SK-N-SH (cell line): Measurements from ENCODE around the gene HHATL.

ENCODE experiments used
- GABPA ChIP-seq: IDR thresholded peaks from 2 replicates; pipeline ENCODE4 v1.4.0; 2012; ENCODE audit warnings: low read depth, mild to moderate bottlenecking
- TCF12 ChIP-seq: IDR thresholded peaks from 2 replicates; pipeline ENCODE4 v1.4.0; 2012
- TF ChIP-seq, protein P1 (sequence below): fragments of 200-600 bp; sonication (generic); IDR thresholded peaks from 2 replicates; pipeline ENCODE4 v1.6.1; 2017; ENCODE audit warnings: antibody characterized with exemption, mild to moderate bottlenecking, moderate library complexity
- TF ChIP-seq, protein P2 (sequence below): IDR thresholded peaks from 2 replicates; pipeline ENCODE4 v1.4.0; 2012; ENCODE audit warnings: low read depth, borderline replicate concordance

DNA sequence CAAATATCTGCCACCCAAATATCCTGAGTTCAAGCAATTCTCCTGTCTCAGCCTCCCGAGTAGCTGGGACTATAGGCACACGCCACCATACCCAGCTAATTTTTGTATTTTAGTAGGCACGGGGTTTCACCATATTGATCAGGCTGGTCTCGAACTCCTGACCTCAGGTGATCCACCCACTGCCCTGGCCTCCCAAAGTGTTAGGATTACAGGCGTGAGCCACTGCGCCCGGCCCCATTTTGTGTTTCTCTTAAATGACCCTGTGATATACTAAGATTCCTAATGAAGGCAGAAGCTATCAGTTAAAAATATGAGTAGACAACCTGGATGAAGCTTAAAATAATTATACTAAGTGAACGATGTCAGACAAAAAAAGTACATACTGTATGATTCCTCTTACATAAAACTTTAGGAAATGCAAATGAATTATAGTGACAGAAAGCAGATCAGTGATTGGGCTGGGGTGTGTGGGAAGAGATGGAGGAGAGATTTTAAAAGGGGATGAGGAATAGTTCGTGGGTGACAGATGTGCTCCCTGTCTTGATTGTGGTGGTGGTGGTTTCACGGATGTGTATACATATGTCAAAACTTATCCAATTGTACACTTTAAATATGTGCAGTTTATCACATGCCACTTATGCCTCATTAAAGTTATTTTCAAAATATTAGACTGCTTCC lies 21.1 kb downstream of the HHATL start:
- TF ChIP-seq, protein P1, sequence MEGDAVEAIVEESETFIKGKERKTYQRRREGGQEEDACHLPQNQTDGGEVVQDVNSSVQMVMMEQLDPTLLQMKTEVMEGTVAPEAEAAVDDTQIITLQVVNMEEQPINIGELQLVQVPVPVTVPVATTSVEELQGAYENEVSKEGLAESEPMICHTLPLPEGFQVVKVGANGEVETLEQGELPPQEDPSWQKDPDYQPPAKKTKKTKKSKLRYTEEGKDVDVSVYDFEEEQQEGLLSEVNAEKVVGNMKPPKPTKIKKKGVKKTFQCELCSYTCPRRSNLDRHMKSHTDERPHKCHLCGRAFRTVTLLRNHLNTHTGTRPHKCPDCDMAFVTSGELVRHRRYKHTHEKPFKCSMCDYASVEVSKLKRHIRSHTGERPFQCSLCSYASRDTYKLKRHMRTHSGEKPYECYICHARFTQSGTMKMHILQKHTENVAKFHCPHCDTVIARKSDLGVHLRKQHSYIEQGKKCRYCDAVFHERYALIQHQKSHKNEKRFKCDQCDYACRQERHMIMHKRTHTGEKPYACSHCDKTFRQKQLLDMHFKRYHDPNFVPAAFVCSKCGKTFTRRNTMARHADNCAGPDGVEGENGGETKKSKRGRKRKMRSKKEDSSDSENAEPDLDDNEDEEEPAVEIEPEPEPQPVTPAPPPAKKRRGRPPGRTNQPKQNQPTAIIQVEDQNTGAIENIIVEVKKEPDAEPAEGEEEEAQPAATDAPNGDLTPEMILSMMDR: no peak
- TF ChIP-seq GABPA (no peak), TCF12 (no peak)
- TF ChIP-seq, protein P2, sequence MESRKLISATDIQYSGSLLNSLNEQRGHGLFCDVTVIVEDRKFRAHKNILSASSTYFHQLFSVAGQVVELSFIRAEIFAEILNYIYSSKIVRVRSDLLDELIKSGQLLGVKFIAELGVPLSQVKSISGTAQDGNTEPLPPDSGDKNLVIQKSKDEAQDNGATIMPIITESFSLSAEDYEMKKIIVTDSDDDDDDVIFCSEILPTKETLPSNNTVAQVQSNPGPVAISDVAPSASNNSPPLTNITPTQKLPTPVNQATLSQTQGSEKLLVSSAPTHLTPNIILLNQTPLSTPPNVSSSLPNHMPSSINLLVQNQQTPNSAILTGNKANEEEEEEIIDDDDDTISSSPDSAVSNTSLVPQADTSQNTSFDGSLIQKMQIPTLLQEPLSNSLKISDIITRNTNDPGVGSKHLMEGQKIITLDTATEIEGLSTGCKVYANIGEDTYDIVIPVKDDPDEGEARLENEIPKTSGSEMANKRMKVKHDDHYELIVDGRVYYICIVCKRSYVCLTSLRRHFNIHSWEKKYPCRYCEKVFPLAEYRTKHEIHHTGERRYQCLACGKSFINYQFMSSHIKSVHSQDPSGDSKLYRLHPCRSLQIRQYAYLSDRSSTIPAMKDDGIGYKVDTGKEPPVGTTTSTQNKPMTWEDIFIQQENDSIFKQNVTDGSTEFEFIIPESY: no peak
